HG03565 (cell line): ENCODE results near the gene KANSL3.

Experiments
- ATAC-seq: cut with Tn5 transposase; IDR thresholded peaks from one replicate; pipeline ENCODE4 v1.9.1; 2021; ENCODE audit warnings: mild to moderate bottlenecking, moderate library complexity; ENCODE audit not compliant: unreplicated experiment

KANSL3 gene

GRCh38 chr2:96608469-96609455 lies 29.4 kb downstream of the KANSL3 start:
- no peak for ATAC-seq

DNA sequence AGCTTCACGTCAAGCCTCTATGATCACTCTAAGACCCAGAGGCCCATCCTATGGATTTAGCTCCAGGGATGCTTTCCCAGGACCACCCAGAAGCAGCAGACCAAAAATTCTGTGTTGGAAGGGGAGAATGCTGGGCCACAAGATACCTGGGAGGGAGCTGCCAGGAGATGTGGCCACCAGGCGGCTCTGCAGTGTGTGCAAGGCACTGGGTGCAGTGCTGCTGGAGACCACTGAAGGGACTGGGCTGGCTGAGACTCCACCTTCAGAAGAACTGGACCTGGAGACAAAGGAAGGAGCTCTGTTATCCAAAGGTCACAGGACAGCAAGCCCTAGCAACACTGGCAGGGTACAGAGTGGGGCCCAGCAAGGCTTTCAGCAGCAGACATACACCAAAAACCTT lies 34.0 kb downstream of the KANSL3 start:
- ATAC-seq, result no peak

- no peak for ATAC-seq
Measured at GRCh38 chr2:96602330-96602823, 35.7 kb downstream of the KANSL3 start.

DNA sequence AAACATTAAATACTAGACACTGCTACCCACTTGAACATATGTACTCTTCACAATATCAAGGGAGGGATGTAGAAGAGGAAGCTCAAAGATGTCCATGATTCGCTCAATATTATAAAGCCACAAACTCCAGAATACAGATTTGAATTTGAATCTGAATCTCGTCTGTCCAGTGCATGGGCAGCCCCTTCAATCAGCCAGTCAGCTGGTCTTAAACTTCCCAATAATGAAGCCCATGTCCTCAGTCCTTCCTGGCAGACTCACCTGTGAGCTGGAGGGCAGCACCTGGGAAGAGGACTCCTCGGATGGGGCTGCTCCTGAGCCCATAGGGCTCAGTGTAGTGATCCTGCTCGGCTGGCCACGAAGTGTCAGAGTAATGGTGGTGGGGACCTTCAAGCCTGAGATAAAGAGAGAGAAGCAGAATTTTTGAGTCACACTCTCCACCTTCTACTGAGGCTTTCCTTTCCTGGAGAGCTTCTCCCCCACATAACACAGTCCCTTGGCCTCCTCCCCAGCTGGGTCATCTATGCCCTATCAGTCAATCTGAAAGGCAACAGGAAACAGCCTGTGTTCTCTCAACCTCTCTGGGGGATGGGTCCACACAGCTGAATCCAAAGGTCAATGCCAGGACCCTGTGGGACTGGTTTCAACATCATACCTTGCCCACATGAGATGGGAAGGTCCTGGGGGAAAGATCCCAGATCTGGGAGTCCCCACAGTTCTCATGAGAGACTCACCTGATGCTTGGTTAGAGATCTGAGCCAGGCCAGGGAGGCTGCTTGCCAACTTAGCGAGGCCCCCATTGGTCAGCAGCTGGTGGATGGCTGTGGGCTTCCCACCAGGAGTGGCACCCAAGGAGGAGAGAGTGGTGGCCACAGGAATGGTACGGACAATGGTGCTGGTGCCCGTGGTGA lies 36.5 kb downstream of the KANSL3 start:
- no peak for ATAC-seq

DNA sequence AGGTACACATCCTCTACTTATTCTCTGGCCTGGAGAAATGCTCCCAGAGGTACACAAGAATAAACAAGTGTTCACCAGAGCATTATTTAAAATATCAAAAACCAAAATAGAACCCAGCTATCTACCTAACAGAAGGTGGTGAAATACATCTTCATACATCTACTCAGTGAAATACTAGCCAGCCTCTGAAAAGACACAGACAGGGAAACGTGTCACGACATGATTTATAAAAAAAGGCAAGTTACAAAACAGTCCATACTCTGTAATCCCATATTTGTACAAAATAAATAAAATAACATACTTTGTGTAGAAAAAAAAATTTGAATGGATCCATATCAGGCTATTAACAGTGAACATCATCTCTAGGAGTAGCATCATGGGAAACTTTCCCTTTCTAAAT lies 38.2 kb downstream of the KANSL3 start:
- ATAC-seq, result no peak

DNA sequence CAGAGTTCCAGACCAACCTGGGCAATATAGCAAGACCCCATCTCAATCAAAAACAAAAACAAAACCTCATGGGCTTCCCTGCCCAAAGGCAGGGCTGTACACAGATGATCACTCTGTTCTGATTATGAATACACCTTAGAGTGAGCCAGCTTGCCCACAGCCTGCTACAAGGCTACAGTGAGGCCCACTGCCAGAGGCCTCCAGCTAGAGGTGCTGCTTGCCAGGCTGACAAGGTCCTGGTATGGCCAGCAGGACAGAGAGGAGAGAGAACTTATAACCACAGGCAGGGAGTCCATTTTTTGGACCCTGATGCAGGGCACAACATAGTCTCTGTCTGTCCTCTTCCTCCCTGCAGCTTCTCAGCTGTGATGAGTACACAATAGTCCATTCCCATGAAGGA lies 41.5 kb downstream of the KANSL3 start:
- no peak for ATAC-seq

DNA sequence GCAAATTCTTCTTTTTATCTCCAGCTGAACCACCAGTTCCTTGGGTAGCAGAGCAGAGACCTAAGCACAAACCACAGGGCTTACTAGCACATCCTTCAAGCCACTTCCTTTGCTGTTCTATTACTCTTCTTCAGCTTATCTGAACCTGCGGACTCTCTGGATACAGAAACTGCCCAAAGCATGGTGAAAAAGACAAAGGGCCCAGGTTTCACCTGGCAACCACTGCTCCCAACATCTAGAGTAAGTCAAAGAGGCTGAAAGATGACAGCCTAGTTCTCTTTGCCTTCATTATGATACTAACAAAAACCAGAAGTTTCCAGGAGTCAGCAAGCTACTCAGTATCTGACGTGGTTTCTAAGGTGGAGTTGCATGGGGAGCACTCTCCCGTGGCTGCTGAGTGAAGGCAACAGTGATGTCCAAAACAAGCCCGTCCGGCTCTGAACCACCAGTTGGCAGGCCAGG lies 43.4 kb downstream of the KANSL3 start:
- ATAC-seq, result no peak

GRCh38 chr2:96594282-96594681 lies 43.8 kb downstream of the KANSL3 start:
- ATAC-seq, result no peak

DNA sequence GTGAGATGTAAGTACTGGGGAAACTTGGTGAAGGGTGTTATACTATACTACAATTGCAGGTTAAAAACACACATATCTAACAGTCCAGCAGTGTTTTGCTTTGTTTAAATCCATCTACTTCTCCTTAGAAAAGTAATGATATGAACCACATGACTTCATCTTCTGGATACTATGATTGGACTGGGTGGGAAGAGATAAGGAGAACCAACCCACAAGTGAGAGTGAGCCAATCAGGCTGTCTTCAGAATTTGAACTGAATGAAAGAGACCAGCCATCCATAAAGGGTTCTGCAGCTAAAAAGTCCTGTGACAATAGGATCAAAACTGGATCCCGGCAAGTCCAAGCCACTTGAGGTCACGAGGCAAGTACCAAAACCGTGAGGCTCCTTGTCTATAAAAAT lies 46.6 kb downstream of the KANSL3 start:
- ATAC-seq, result no peak

DNA sequence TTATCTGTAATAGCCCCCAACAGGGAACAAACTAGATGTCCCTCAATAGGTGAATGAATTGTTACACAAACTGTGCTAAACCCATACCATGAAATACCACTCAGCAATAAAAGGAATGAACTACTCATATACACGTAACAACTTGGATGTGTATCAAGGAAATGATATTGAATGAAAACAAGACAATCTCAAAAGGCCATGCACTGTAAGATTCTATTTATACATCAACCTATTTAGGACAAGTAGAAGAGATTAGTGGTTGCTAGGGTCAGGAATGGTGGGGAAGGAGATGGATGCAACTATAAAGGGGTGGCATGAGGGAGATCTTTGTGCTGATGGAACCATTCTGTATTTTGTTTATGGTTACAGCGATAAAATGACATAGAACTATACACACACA lies 47.1 kb downstream of the KANSL3 start:
- no peak for ATAC-seq

DNA sequence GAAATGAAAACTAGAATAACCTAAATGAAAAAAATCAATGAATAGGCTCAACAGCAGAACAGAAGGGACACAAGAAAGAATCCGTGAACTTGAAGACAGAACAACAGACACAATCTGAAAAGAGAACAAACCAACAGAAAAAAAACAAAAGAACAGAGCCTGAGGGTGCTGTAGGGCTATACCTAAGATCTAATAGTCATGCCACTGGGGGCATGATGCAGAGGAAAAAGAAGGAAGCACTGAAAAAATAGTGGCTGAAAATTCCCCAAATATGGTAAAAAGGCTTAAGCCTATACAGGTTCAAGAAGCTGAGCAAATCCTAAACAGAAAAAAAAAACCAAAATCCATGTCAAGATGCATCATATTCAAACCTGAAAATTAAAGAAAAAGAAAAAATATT lies 50.3 kb downstream of the KANSL3 start:
- ATAC-seq, result no peak

DNA sequence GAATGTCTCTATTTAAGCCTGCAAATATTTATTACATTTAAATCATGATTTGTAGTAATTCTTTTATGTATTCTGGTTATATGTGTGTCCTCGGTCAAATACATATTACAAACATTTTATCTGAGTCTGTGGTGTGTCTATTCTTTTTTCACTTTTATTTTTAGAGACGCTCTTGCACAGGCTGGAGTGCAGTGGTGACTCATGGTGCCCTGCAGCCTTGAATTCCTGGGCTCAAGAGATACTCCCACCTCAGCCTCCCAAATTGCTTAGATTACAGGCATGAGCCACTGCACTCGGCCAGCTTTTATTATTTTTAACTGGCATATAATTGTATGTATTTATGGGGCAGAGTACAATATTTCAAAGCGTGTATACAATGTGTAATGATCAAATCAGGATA lies 54.1 kb downstream of the KANSL3 start:
- no peak for ATAC-seq

- ATAC-seq, result no peak
Measured at GRCh38 chr2:96580771-96581170, 57.3 kb downstream of the KANSL3 start.

- ATAC-seq, result no peak
Measured at GRCh38 chr2:96579422-96579821, 58.7 kb downstream of the KANSL3 start.

DNA sequence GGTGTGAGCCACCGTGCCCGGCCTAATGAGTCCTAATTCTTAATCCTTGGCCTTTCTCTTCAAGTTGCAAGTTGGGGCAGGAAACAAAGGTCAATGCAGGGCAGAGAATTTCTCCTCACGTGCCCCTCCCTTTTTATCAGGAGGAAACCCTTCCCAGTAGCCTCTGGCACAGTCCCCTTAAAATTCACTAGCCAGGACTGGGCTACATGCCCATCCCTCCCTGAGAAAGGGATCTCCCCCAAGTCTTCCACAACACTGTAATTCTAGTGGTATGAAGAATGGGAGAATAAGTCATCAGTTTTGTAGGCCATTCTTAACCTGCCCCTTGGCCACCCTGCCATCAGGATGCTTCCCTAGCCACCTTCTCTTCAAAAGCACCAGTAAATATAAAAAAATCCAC lies 59.4 kb downstream of the KANSL3 start:
- no peak for ATAC-seq

GRCh38 chr2:96577501-96577900 lies 60.6 kb downstream of the KANSL3 start:
- ATAC-seq, result no peak

DNA sequence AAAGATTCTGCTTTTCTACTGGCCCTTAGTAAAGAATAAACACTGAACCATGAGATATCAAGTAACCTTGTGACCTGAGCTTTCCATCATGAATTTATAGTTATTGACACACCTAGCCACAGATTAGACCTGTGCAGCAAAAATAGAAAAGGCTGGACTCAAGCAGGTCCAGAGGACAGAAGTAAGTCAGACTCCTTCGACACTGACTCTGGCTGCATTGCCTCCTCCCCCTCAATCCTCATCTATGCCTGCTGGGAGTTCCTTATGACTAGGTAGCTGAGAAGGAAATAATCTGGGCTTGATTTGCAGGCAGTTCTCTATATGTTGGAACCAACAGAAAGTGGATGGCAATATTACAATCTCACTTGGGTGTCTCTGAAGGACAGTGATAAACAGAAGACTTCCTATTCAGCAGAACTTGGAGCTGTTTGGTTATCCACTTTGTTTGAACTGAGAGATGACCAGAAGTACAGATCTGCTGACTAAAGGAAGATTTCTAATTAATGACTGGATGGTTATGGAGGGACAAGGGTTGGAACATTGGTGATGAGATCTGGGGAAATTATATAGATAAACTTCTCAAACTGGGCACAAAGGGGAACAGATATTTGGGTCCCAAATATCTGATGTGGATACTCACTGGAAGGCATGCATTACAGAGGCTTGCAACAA lies 62.2 kb downstream of the KANSL3 start:
- ATAC-seq, result no peak

GRCh38 chr2:96574364-96574763 lies 63.7 kb downstream of the KANSL3 start:
- ATAC-seq, result no peak

DNA sequence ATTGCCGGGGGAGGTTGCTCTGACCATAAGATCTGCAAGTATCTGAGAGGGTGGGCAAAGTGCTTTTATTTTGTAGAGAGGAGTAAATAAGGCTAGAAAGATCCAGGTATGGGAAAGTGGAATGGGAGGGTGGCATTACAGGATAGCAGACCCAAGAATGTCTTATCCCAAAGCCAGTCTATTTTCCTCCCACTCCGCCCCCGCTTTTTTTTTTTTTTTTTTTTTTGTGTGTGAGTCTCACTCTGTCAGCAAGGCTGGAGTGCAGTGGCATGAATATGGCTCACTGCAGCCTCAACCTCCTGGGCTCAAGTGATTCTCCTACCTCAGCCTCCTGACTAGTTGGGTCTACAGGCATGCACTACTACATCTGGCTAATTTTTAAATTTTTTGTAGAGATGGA lies 70.0 kb downstream of the KANSL3 start:
- ATAC-seq, result no peak

DNA sequence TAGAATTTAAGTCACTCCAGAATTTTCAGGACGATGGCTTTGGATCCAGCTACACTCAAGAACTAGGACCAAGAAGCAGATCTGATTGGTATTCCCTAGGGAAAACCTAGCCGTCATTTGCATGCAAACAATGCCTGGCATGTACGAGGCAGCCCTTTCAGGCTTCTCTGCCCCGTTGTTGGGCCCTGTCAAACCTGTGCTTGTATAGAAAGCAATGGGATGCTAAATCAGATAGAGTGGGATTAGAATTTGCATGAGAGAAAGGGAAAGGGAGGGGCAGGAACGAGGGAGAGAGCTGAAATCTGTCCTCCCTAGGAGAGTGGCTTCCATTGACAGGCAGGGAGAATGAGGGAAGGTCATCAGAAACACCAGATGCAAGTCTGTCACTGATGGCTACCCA lies 73.0 kb downstream of the KANSL3 start:
- no peak for ATAC-seq

GRCh38 chr2:96564563-96564962 lies 73.5 kb downstream of the KANSL3 start:
- ATAC-seq, result no peak
